HG02943 (cell line): ENCODE data around the gene AADACL2.

Source experiments
- ATAC-seq: cut with Tn5 transposase; IDR thresholded peaks from one replicate; pipeline ENCODE4 v1.9.1; 2021; ENCODE audit warnings: mild to moderate bottlenecking, low read depth, moderate library complexity; ENCODE audit not compliant: unreplicated experiment

The AADACL2 gene

DNA sequence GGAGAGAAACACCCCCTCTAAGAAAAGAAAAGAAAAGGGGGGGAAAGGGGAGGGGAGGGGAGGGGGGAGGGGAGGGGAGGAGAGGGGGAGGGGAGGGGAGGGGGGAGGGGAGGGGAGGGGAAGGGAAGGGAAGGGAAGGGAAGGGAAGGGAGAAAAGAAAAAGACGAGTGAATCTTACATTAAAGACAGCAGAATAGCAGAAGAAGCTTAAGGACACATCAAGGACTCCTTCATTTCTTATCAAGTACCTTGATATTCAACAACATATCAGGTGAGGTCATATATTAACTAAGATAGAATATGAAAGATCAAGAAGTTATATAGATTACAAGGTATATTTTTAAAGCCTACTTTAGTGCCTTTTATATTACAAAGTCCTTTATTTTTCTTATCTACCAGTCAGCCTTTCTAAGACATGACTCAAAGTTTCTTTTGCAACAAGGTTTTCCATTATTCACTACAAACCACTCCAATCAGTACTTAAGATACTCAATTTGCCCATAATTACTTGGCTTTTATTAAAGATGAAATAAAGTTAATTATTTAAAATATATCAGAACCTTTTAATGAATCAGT lies 62.5 kb downstream of the AADACL2 start:
- no peak for ATAC-seq

DNA sequence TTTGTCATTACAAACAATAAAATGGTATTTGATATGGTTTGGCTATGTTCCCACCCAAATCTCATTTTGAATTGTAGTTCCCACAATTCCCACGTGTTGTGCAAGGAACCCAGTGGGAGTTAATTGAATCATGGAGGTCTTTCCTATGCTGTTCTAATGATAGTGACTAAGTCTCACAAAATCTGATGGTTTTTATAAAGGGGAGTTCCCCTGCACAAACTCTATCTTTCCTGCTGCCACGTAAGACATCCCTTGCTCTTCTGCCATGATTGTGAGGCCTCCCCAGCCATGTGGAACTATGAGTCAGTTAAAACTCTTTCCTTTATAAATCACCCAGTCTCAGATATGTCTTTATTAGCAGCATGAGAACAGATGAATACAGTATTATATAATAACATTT lies 64.7 kb downstream of the AADACL2 start:
- ATAC-seq: no peak

DNA sequence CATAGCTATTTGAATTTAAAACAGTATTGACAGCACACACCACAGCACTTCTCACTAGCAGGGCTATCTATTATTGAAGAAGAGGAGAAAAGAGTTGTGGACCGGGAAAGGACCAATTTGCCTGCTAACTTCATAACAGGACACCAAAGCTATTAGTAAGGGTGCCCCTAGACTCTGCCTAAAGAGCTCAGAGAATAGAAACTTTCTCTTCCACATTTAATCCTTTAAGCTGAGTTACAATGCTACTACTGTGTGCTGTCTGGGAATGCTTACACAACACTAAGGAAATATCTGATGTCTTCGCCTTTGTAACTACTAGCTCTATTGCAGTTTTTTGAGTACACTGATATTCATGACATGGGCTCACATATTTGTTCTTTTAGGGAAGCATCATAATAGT lies 66.7 kb downstream of the AADACL2 start:
- no peak for ATAC-seq

DNA sequence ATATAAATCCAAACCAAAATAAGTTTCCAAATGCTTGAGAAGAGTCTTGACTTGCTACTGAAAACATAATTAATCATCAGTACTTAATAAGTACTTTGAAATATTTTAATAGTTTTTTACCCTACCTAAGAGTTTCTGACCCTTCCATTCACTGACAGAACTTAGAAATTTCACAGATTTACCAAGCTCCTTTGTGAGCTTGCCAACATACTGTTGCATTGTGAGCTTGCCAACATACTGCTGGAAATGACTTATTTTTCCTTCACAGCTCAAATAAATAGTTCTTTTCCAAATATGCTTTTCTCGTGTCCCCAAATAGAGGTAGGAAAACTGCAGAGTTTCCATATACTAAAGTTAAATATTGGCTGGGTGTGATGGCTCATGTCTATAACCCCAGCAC lies 70.5 kb downstream of the AADACL2 start:
- no peak for ATAC-seq

DNA sequence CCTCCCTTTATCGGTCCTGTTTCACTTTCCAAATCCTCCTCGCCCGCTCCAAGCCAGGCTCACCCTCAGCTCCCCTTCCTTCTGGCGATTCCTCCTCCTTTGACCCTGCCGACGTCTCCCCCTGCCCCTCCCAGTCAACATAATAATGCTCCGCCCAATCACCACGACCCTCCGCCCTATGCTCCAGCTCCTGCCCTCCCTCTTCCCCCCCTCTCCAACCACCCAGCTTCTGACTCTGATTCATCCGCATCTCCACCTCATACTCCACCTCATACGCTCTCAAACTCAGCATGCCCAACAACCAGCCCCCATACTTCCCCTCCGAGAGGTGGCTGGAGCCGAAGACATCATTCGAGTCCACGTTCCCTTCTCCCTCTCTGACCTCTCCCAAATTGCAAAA lies 73.1 kb downstream of the AADACL2 start:
- ATAC-seq: no peak
